ENCODE measurements around the gene AADACL4.

Gene AADACL4

GRCh38 chr1:12643785-12644184 is at the start of gene AADACL4:
Gene AADACL4 (plus strand): TSS chr1:12644085. CDS start chr1:12644547, 462 bp downstream.
- DNase-seq: no peak

- no peak for DNase-seq
These were observed 49.4 kb upstream of the AADACL4 start for GRCh38 chr1:12594490-12594889.

DNA sequence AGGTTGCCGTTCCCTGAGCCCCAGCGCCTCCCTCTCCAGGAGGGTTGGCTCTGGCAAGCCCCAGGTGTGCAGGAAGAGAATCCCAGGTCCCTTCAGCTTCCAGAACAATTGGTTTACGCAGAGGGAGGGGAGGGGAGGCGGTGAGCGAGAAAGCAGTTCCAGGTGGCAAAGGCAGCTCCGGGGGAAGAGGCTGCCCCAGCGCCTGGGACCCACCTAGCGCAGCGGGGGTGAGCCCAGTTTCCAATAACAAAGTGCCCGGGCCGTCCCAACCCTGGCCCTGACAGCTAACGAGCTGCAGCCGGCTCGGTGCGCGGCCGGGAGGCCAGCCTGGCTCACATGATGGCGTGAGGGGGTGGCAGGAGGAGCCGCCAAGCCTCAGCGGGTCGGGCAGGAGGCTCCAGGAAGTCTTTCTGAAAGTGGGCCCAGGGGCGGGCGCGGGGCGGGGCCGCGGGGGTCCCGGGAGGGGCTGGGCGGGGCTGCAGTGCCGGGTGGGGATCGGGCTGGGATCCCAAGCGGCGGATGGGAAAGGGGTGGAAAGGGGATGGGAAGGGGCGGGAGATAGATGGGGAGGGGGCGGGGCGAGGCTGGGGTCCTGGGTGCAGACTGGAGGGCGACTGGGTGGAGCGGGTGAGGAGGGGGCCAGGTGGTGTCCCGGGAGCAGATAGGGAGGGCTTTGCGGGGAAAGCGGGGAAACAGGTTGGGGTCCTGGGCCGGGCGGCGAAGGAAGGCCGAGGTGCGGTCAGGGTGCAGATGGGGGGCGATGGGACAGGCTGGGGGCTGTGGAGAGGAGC is 48.7 kb upstream of the AADACL4 start:
- DNase-seq: peak; percentile 40

GRCh38 chr1:12595757-12596006 is 48.2 kb upstream of the AADACL4 start:
- no peak for DNase-seq

DNA sequence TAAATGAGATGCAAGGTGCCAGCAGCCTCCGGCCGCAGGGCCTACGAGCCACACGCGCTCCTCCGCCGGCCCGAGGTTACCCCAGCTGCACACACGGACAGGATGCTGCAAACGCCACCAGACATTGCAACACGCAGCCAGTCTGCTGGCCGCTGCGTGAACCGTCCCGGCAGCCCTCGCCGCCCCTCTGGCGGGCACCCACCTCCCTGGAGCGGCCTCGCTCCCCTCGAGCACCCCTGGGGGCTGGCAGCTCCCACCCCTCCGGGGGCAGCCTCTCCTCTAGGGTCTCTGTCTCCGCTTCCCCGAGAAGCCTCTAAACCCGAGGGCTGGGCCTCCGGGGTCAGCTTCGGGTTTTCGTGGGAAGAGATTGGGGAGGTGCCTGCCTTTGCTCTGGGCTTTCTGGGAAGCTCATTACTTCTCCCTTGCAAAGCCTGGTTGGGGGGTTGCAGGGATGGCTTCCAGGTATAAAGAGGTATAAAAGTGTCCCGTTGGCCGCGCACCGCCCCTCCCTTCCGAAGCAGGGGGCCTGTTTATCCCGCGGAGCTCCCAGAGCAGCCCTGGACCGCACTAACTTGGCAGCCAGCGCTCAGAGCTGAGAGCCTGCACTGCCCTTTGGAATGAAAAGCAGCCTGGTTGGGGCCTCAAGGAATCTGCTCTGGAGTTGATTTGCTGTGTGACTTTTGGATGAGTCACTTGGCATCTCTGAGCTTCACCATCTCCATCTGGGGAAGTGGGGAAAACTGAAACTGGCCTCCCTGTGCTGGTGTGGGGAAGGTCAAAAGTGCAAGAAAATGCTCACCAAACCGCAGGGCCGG is 47.7 kb upstream of the AADACL4 start:
- no peak for DNase-seq

DNA sequence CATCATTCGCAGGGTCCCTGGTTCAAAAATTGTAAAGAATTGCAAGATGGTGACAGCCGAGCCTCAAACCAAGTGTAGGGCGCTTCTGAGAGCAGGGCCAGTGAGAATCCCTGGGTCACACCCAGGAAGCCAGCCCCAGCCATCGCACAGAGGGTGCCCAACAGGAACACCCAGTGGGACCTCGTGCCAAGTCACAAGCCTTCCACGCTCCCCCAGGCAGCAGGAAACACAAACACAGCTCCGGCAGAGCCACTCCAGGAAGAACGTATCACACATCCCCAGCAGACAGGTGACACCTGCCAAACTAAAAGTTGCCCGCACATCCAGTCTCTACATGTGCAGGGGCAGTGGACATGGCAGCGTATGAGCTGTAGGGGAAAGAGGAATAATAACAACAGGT is 46.1 kb upstream of the AADACL4 start:
- DNase-seq: no peak

GRCh38 chr1:12598974-12599373 is 44.9 kb upstream of the AADACL4 start:
- DNase-seq: no peak

GRCh38 chr1:12599657-12600056 is 44.2 kb upstream of the AADACL4 start:
- no peak for DNase-seq

- no peak for DNase-seq
These were observed 43.5 kb upstream of the AADACL4 start for GRCh38 chr1:12600335-12600734.

DNA sequence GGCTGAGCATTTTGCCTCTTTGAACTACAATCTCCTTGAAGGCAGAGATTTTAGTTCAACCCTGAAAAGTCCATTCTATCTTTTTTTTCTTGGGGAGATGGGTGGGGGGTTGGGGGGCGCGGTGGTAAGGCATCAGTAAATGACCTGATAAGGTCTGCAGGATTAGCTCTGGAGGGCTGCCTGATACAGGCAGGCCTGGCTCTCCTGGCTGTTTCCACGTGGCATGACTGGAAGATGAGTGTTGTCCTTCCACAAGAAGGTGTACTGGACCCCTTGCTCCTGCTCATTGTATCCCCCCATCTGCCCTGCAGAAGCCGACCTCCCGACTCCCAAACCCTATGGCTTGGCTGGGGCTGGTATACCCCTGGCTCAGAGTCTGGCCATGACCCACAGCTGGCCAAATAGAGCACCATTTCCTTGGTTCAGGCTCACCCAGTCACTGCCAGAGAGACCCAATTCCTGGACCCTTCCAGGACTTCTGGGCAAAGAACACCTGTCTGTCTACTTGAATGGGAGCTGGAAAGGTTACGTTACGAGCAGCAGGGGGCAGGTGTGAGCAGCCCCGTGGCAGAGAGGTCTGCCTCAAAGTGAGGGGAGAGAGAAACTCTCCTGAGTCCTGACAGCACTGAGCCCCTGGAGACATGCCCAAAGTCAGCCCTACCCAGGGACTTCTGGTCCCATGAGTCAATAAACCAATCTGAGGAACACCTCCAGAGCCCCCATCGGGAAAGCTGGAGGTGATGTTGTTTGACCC is 42.8 kb upstream of the AADACL4 start:
- peak; percentile 58 for DNase-seq

DNA sequence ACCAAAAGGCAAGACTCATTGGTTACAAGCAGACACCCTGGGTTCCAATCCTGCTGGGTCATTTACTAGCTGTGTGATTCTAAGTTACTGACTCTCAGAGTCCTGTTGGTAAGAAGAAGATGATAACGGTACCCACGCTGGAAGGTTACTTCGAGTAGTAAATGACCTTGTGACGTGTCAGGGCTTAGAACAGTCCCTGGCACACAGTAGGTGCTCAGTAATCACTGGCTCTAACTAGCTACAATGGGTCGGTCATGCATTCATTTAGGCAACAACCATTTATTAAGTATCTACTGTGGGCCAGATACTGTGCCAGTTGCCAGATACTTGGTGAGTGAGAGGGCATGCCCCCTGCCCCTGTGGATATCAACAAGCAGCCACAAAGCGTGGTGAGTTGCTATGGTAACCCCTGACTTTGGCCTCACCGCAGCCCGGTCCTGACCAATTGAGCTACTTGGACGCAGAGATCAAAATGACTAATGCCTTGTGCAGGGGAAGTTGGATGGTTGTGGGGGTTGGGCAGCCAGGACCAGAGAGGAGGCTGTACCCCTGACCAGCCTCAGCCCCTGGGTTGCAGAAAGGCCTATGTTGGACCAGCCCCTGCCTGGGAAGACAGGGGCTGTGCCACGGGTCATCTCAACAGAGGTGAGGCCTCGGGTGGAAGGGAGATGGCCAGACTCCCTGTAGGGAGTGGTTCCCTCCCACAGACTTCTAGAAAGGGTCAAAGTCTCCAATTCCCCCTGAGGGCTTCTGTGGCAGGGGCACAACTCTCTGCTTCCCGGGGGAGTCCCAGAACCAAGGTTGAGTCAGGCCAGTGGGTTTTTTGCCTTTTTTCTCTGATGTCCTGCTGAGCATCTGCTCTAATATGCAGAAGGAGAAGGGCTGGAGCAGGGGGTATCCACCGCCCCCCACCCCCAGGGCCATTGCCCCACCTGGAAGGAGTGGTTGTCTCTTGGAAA is 41.9 kb upstream of the AADACL4 start:
- no peak for DNase-seq

- no peak for DNase-seq
These were observed 41.2 kb upstream of the AADACL4 start for GRCh38 chr1:12602659-12603024.

- no peak for DNase-seq
These were observed 40.7 kb upstream of the AADACL4 start for GRCh38 chr1:12603224-12603623.

GRCh38 chr1:12604114-12604874 is 39.6 kb upstream of the AADACL4 start:
- peak; percentile 62 for DNase-seq

- DNase-seq: no peak
These were observed 38.9 kb upstream of the AADACL4 start for GRCh38 chr1:12604986-12605385.

DNA sequence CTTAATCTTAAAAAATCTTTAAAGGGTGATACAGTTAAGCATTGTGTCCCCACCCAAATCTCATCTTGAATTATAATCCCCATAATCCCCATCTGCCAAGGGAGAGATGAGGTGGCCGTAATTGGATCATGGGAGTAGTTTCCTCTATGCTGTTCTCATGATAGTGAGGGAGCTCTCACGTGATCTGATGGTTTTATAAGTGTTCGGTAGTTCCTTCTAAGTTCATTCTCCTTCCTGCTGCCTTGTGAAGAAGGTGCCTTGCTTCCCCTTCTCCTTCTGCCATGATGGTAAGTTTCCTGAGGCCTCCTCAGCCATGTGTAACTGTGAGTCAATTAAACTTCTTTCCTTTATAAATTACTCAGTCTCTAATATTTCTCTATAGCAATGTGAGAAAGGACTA is 36.6 kb upstream of the AADACL4 start:
- no peak for DNase-seq

DNA sequence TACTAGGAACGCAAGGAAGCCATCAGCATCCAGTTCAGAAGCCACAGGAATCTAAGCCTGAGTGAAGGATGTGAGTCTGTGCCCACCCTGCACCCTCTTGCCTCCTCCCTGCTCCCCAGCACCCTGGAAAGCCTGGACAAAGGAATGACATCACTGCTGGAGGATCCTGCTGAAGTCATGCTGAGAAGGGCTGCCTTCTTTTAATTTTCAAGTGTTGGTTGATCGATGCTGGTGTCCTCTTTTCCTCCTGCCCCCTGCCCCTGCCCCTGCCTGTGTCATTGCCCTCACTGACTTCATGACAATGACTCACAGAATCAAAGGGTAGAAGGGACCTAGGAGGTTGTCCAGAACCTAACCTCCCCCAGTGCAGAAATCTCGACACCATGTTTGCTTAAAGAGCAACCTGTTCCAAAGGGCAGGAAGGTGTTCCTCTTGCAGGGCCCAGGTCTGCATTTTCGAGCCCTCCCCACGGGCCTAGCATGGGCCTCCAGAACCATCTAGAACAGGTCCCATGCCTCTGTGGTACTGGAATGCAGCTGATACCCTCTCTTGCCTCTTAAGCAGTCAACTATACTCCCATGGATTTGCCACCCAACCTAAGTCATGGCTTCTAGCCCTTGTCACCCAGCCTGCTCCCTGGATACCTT is 35.5 kb upstream of the AADACL4 start:
- DNase-seq: no peak

DNA sequence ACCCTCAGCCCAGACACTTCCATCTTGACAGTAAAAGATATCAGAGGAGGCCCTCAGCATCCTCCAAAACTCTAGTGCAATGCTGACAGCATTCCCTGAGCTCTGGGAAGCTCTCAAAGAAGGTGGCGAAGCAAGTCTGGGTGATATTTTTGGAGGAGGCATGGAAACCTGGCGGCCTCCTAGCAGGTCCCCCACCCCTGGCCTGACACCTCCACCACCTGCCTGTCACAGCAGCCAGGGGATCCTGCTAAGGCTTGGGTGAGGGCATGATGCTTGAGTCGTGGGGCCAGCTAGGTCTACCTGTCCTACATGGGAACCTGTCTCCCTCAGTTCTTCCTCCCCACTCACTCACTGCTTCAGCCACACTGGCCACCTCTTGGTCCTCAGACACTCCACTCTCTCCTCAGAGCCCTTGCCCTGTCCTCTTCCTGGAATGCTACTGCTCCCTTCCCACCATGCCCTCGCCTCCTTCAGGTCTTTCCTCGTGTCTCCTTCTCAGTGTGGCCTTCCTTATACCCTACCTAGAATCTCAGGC is 34.3 kb upstream of the AADACL4 start:
- no peak for DNase-seq

GRCh38 chr1:12610305-12610935 is 33.5 kb upstream of the AADACL4 start:
- DNase-seq: no peak

DNA sequence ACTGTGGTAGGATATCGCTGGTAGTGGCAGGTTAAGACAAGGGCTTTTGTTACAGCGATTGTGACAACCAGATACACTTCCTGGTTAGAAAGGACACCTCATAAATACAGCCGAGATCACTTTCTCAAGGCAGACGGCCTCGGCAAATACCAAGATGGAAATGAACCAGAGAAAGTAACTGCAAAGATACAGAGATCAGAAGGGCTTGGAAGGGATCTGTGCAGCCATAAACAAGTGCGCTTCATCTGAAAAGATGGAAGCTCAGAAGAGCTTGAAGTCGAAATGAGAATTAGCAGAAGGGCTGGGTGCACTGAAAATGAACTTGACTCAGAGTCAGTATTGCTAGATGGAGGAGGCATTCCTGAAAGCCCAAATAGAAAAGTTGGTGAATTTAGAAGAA is 32.9 kb upstream of the AADACL4 start:
- no peak for DNase-seq

DNA sequence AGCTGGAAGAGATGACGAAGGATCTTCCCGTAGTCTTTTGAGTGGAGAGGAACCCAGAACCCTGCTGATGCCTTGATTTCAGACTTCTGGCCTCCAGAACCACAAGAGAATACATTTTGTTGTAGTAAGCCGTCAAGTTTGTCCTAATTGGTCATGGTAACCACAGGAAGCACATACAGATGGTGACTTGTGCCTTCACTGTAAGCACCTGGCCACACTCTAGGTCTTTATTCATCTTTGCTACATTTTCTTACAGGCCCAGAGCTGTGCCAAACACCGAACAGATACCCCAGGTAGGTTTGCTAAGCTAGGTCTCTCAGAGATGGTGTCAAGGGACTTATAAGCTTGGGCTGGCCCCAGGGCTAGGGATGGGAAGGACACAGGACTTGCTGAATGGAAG is 30.7 kb upstream of the AADACL4 start:
- no peak for DNase-seq
